Mammary epithelial cell (primary cell): ENCODE data around the gene LHPP.

ENCODE experiments used
- CTCF ChIP-seq, 2 donors: IDR thresholded peaks in 1 of 2; conservative IDR thresholded peaks in 1 of 2; 2 replicates each; pipeline ENCODE4 v1.5.1; 2011 to 2012; ENCODE audit warnings: inconsistent platforms in 2 of 2, low read length in 2 of 2, mild to moderate bottlenecking in 2 of 2, control low read depth in 1 of 2, low read depth in 1 of 2; ENCODE audit not compliant: insufficient read depth in 1 of 2; ENCODE audit errors: extremely low read depth in 1 of 2
- EZH2 ChIP-seq: IDR thresholded peaks from 2 replicates; pipeline ENCODE4 v1.6.1; 2012; ENCODE audit warnings: low read length, inconsistent platforms, borderline replicate concordance

GRCh38 chr10:124609698-124610097 is 148.1 kb downstream of the LHPP start:
- TF ChIP-seq CTCF (conservative IDR thresholded peaks at IDR 0.05 in 1 of 2, IDR thresholded peaks at IDR 0.05 in 1 of 2; ENCODE audit: extremely low read depth in 1 of 2, insufficient read depth in 1 of 2, low read depth in 1 of 2, low read length in 2 of 2), result no peak
- no peak for TF ChIP-seq EZH2
